WTC11 (cell line): Measurements from ENCODE around the gene IL23R.

Experiments used
- CBFB ChIP-seq: sonication (generic); formaldehyde crosslinking; IDR thresholded peaks from 2 replicates; pipeline ENCODE4 v1.8.1; 2022; ENCODE audit warnings: mild to moderate bottlenecking, low read depth, missing genetic modification reagents
- CTCF ChIP-seq: fragments of 200-600 bp; IDR thresholded peaks from 2 replicates; pipeline ENCODE4 v1.8.0; 2022; ENCODE audit warnings: antibody characterized with exemption
- E2F1 ChIP-seq: sonication (generic); formaldehyde crosslinking; IDR thresholded peaks from 2 replicates; pipeline ENCODE4 v1.8.0; 2022; ENCODE audit warnings: mild to moderate bottlenecking, missing genetic modification reagents
- ELF4 ChIP-seq: sonication (generic); formaldehyde crosslinking; IDR thresholded peaks from 2 replicates; pipeline ENCODE4 v1.8.1; 2022; ENCODE audit warnings: low read depth, mild to moderate bottlenecking, moderate library complexity, missing genetic modification reagents
- HMGXB4 ChIP-seq: sonication (generic); formaldehyde crosslinking; IDR thresholded peaks from 2 replicates; pipeline ENCODE4 v1.8.1; 2023; ENCODE audit warnings: mild to moderate bottlenecking, moderate library complexity, missing genetic modification reagents
- IRF2 ChIP-seq: sonication (generic); formaldehyde crosslinking; IDR thresholded peaks from 2 replicates; pipeline ENCODE4 v1.8.0; 2022; ENCODE audit warnings: low read depth, missing genetic modification reagents, borderline replicate concordance
- JAZF1 ChIP-seq: fragments of 250-450 bp; sonication (Bioruptor Pico); IDR thresholded peaks from 2 replicates; pipeline ENCODE4 v1.9.0; 2021; ENCODE audit warnings: moderate library complexity, mild to moderate bottlenecking, inconsistent platforms
- MAX ChIP-seq: sonication (generic); formaldehyde crosslinking; IDR thresholded peaks from 2 replicates; pipeline ENCODE4 v1.8.0; 2022; ENCODE audit warnings: mild to moderate bottlenecking, missing genetic modification reagents
- MLX ChIP-seq: sonication (generic); formaldehyde crosslinking; IDR thresholded peaks from 2 replicates; pipeline ENCODE4 v1.8.1; 2023; ENCODE audit warnings: mild to moderate bottlenecking, missing genetic modification reagents, moderate library complexity
- PREB ChIP-seq: sonication (generic); formaldehyde crosslinking; IDR thresholded peaks from 2 replicates; pipeline ENCODE4 v1.8.1; 2022; ENCODE audit warnings: mild to moderate bottlenecking, missing genetic modification reagents, moderate library complexity, borderline replicate concordance
- SP1 ChIP-seq: sonication (generic); formaldehyde crosslinking; conservative IDR thresholded peaks from 2 replicates; pipeline ENCODE4 v1.8.1; 2022; ENCODE audit warnings: missing genetic modification reagents
- TCF7 ChIP-seq: sonication (generic); formaldehyde crosslinking; IDR thresholded peaks from 2 replicates; pipeline ENCODE4 v1.8.0; 2022; ENCODE audit warnings: mild to moderate bottlenecking, low read depth, missing genetic modification reagents, moderate library complexity
- USF2 ChIP-seq: sonication (generic); formaldehyde crosslinking; IDR thresholded peaks from 2 replicates; pipeline ENCODE4 v1.8.1; 2023; ENCODE audit warnings: mild to moderate bottlenecking, missing genetic modification reagents, moderate library complexity
- ZBTB21 ChIP-seq: sonication (generic); formaldehyde crosslinking; IDR thresholded peaks from 2 replicates; pipeline ENCODE4 v1.8.1; 2023; ENCODE audit warnings: mild to moderate bottlenecking, missing genetic modification reagents, borderline replicate concordance

GRCh38 chr1:67118191-67118590 is 48.1 kb upstream of the IL23R start:
- TF ChIP-seq PREB (CRISPR knock-in tag), result no peak
- no peak for TF ChIP-seq JAZF1 (CRISPR knock-in tag)
- no peak for TF ChIP-seq CTCF
- no peak for TF ChIP-seq IRF2
- no peak for TF ChIP-seq MAX (CRISPR knock-in tag)
- TF ChIP-seq MLX (CRISPR knock-in tag), result no peak
- no peak for TF ChIP-seq E2F1 (CRISPR knock-in tag)
- TF ChIP-seq TCF7 (CRISPR knock-in tag), result no peak
- TF ChIP-seq HMGXB4 (CRISPR knock-in tag), result no peak
- no peak for TF ChIP-seq USF2
- TF ChIP-seq CBFB (CRISPR knock-in tag), result no peak
- no peak for TF ChIP-seq ELF4 (CRISPR knock-in tag)
- TF ChIP-seq ZBTB21 (CRISPR knock-in tag), result no peak
- TF ChIP-seq SP1 (CRISPR knock-in tag), result no peak
